Bronchial epithelial cell (primary cell): ENCODE data around the gene LDLRAD3. TPM values are rescaled to one million over a fixed set of nuclear protein-coding genes. Genes with fewer than 3 reads are reported as not detected.

Experiments
- DNase-seq: peaks from one replicate; pipeline ENCODE4 v3.0.0-alpha.2; 2010; ENCODE audit warnings: low read depth
- FAIRE-seq: peaks from 2 replicates; lab custom pipeline; 2011; peaks lifted over from hg19 to GRCh38; lab: Jason Lieb, UNC
- H3K27me3 ChIP-seq: 2 replicates; pipeline ENCODE4 v1.5.1; 2011; ENCODE audit warnings: low read length; ENCODE audit not compliant: control insufficient read depth, insufficient read depth
- H3K36me3 ChIP-seq: 2 replicates; pipeline ENCODE4 v1.5.1; 2011; ENCODE audit warnings: low read length; ENCODE audit not compliant: control insufficient read depth, insufficient read depth
- H3K4me3 ChIP-seq: 2 replicates; pipeline ENCODE4 v1.5.1; 2011; ENCODE audit warnings: mild to moderate bottlenecking, low read depth, low read length, control low read depth
- CTCF ChIP-seq: IDR thresholded peaks from 2 replicates; pipeline ENCODE4 v1.5.1; 2011; ENCODE audit warnings: mild to moderate bottlenecking, moderate library complexity, low read length, control low read depth, inconsistent platforms; ENCODE audit not compliant: insufficient read depth, severe bottlenecking
- total RNA-seq: library from RNA; depleted of rRNA; stranded (reverse); fragments of >200 nt; gene quantifications from 2 replicates; pipeline ENCODE4 v1.2.1, GENCODE V29; 2014

Gene LDLRAD3
- total RNA-seq, 1 donor from 2014 or later: 4.7 TPM

DNA sequence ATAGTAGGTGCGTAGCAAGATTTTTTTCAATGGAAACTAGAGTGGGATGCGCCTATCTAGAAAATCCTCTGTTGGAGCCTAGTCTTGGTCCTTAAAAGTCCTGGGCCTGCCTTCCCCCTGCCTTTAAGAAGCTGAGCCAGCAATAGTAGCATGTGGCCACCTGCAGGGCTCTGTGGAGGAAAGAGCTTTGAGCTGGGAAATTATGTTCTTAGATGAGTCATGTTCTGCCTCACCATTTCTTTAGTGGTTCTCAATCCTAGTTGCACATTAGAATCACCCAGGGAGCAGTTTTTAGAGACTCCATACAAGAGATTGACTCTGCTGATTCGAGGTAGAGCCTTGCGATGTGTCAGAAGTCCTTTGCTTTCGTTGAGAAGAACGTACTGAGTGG lies 211.9 kb downstream of the LDLRAD3 start:
- Histone ChIP-seq H3K36me3 (peaks cover 1% of the 10 kb centered on the region), H3K4me3 (no peak overlapping the region), H3K27me3 (no peaks in the 10 kb centered on the region)
- no peak for TF ChIP-seq CTCF
- DNase-seq (peak; percentile 65), FAIRE-seq (no peak)

DNA sequence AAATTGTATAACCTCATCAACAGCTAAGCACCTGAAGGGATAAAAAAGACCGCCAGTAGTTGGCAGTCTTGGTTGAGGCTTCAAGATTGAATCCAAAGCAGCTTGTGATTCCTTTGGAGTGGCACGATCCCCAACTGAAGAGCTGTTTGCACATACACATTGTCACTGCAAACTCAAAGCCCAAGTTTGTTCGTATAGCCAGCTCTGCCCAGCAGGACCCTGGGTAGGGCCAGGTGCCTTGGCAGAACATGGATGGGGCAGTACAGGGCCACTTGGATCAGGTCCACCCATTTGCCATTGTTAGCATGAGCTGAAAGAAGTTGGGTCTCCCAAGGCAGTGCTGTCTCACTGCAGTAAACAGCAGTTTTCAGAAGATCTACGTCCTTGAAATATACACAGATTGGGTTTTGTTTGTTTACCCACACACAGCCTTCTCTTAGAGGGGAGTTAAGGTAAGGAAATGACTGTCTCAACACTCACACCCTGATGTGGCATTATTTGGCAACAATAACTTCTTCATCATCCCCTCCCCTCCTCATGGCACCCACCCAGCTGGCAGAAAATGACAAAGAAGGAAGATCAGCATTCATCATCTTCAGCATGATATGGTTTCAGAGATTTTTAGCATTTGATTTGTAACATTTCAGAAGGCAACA lies 212.4 kb downstream of the LDLRAD3 start:
- Histone ChIP-seq H3K4me3 (no peak overlapping the region), H3K36me3 (peaks cover 1% of the 10 kb centered on the region), H3K27me3 (no peaks in the 10 kb centered on the region)
- TF ChIP-seq CTCF: no peak
- DNase-seq (peak; percentile 78), FAIRE-seq (no peak)

DNA sequence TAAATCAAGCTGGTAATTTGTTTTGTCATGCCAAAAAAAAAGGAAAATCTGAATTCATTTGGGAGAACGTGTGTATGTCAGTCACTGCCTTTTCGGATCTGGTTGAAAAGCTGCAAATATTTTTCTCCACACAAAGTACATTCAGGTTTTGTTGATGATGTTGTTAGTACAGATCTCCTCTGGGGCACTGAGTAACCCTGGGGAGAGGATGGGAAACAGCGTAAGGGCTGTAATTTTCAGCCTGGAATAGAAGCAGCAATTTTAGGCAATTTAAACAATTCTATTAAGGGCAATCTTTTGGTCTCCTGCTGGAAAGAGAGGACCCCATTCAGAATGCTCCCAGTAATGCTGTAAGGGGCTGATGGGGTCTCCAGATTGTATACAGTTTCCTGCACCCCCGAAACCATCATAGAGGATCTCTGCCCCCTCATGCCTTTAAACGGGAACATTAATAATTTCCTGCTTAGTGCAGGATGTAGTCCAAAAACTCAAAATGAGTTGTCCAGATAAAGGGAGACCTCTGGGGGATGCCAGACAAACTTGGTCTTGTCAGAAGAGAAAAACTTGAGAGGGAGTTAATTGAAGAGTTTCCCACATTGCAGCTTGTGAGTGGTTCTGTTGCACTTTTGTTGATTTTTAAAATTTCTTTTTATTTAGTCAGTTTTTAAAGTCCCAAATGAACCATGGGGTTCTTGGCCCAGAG lies 213.1 kb downstream of the LDLRAD3 start:
- Histone ChIP-seq H3K36me3 (peaks cover 1% of the 10 kb centered on the region), H3K27me3 (no peaks in the 10 kb centered on the region), H3K4me3 (no peak overlapping the region)
- FAIRE-seq (no peak), DNase-seq (no peak)
- no peak for TF ChIP-seq CTCF

DNA sequence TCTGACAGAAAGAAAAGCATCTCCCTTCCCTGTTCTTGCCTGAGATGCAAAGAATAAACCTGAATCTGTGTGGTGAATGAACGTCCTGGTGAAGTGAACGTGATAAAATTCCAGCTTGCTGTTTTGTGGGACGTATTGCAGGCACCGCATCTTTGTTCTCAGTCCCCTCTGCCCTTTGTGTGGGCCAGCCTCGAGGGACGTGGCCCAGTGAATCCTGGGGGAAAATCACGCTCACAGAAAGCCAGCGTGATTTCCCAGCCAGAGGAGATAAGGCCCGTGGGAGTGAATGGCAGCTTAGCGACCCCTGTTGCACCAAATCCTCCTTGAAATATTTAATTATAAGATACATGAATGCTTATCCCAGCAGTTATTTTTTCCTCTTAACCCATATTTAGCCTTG lies 216.2 kb downstream of the LDLRAD3 start:
- Histone ChIP-seq H3K27me3 (no peaks in the 10 kb centered on the region), H3K36me3 (no peaks in the 10 kb centered on the region), H3K4me3 (no peak overlapping the region)
- TF ChIP-seq CTCF: no peak
- FAIRE-seq: no peak
- DNase-seq: no peak

DNA sequence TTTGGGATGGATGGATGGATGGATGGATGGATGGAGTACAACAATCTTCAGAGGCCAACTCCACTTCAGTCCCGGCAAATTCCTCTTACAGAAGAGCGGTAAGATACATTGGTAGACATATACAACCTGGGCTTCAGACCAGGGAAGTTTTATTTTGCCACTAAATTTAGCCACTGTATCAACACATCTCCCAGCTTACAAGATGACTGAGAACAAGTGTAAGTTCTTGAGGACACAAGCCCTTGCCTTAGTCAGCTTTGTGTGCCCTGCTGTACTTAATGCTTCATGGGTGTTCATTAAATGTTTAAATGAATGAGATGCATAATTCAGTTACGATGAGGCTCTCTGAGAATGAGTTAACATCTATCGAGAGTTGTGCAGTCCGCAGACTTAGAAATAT lies 217.7 kb downstream of the LDLRAD3 start:
- H3K4me3 ChIP-seq: no peak overlapping the region
- no peak for TF ChIP-seq CTCF
- FAIRE-seq (no peak), DNase-seq (no peak)
- H3K27me3 ChIP-seq: no peaks in the 10 kb centered on the region
- H3K36me3 ChIP-seq: no peaks in the 10 kb centered on the region
